HG03521 (cell line): ENCODE data around the gene TBX6.

Experiments used
- ATAC-seq: cut with Tn5 transposase; IDR thresholded peaks from one replicate; pipeline ENCODE4 v1.9.1; 2021; ENCODE audit warnings: mild to moderate bottlenecking, moderate library complexity; ENCODE audit not compliant: unreplicated experiment

TBX6 gene

DNA sequence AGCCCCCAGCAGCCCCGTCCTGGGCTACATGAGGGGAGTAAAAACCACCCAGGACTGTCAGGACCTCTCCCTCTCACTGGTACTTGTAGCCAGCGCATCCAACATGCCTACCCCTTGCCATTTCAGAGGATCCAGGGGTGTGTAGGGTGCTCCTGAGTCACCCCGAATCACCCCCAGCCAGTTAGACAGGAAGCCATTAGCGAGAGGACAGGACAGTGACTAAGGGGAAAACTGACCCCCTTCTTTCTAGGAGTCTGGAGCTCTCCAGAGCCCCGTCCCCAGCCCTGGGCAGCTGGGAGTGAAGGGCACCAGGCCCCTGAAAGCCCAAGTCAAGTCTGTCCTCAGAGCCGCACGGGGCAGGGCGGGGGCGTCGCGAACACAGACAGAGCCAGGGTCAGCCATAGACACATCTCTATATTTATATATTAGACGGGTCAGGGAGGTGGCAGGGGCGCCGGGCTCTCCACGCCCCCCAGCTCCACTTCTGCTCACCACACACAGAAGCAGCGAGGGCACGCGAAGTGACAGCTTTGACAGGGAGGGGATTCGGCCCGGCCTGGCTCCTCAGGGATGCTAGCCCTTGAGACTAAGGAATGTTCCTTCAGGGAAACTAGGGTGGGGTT, 22.1 kb upstream of the TBX6 start:
- ATAC-seq: no peak

DNA sequence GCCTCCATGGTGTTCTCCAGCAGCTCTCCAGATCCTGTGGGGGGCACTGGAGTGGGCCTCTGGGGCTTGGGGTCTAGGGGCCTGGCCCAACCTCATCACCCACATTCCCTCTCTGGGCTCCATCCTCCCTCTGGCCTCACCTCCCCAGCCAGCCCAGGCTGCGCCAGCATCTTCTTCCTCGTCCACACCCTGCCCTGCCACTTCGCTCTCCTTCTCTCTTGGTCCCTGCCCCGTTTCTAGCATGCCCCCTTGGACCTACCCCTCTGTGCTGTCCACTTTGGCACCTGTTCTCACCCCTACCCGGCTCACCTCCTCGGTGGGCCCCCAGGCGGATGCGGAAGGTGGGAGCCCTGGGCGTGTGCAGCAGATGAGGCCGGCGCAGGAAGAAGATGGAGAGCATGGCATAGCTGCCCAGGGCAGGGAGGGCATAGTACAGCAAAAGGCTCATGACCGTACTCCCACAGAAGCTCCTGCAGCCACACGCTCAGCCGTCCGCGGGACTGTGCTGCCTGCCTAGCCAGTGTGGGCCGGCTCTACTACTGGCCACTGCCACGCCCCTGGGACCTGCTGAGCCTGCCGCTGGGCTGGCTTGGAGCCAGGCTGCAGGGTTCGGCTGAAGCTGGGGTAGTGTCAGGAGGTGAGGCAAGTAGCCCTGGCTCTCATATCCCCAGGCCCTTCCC, 21.4 kb upstream of the TBX6 start, which contains the start of gene GDPD3:
GDPD3 (minus strand) TSS at position 507 of the 680 bp plus-strand sequence; CDS start at position 448, 59 bp downstream.
- no peak for ATAC-seq

DNA sequence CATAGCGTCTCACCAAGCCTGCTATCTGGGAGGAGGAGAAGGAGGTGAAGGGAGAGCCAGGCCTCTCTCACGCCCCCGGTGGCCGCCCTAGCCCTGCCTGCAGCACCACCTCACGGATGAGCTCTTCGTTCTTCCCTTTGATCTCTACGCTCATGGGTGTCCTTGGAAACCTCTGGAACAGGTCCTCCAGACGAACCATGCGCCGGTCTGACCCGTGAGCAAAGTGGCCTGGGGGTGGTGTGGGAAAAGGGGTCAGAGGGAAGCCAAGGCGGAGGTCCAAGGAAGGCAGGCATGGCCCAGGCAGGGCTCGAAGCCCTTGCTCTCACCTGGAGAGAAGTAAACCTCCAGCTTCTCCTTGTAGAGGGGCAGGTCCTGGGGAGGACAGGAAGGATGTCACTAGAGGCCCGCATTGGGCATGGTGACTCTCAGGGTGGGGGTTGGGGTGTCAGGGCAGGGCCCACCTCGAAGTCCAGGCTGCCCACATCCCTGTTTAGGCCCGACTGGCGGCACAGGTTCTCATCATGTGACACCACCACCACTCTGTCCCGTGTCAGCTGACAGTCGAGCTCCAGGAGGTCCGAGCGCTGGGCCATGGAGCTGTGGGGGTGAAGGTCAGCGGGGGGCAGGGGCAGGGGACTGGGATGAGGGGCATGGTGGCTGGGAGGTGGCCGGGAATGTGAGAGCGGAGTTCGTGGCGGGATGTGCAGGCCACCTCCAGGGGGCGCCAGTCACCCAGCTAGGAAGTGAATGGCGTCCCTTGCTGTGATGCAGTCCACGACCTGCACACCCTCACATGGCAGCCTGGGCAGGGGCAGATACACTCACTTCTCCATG, 20.7 kb upstream of the TBX6 start:
- no peak for ATAC-seq

DNA sequence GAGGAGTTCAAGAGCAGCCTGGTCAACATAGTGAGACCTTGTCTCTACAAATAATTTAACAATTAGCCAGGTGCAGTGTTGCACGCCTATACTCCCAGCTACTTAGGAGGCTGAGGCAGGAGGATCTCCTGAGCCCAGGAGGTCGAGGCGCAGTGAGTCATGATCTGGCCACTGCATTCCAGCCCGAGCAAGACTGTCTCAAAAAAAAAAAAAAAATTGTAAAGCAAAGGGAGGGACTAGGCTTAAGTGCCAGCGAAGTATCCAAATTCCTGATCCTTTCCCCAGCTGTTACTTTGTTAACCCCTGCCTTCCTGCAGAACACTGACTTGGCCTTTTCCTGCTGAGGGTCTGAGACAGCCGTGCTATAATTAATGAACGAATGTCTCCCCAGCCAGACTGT, 18.9 kb upstream of the TBX6 start:
- ATAC-seq: no peak

DNA sequence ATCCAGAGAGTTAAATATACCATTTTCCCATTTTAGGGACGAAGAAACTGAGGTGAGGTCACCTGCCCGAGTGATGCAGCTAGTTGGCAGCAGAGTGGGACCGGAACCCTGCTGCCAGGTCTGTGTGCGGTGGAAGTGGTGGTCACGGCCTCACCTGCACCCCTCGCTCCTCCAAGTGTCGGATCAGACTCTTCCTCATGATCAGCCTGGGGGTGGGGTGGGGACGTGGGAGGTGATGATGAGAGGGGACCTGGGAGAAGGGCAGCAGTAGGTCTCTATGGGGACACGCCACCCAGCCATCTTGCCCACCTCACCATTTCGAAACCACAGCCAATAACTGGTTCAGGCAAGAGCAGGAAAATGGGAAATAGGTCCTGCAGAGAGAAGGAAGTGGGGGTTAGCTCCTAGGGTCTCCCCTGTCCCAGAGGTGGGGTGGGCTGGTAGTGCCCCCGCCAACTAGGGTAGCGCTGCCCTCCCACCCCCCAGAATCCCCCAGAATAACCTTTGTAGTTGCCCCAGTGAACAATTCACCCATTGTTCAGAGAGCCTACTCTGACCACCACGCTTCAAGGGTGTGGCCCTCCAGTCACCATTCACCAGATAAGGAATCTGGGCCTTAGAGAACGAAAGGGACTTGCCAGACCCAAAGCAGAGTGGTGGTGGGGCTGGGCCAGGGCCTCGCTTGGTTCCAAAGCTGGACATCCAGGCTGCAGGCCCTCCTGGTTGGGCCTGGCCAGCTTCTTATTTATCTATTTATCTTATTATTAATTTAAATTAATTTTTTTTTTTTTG, 16.5 kb upstream of the TBX6 start:
- no peak for ATAC-seq

- ATAC-seq: no peak
These were observed 12.8 kb upstream of the TBX6 start for GRCh38 chr16:30104492-30104891.

DNA sequence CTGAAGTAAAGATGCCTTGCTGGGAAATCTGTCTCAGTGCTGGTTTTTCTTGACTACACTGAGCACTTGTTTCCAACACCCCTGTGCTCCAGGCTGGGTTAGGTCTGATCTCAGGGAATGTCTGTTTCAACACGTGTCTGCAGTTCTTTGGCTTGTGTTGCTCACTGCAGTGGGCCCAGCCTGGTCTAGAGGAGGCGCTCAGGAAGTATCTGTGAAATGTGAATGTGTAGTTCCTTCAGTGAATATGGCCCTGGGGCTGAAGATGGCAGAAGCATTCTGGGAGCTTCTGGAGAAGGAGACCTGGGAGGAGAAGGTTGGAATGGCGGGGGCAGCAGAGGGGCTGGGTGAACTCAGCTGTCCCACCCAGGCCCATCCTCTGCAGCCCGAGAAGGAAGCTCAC, 12.4 kb upstream of the TBX6 start:
- no peak for ATAC-seq

DNA sequence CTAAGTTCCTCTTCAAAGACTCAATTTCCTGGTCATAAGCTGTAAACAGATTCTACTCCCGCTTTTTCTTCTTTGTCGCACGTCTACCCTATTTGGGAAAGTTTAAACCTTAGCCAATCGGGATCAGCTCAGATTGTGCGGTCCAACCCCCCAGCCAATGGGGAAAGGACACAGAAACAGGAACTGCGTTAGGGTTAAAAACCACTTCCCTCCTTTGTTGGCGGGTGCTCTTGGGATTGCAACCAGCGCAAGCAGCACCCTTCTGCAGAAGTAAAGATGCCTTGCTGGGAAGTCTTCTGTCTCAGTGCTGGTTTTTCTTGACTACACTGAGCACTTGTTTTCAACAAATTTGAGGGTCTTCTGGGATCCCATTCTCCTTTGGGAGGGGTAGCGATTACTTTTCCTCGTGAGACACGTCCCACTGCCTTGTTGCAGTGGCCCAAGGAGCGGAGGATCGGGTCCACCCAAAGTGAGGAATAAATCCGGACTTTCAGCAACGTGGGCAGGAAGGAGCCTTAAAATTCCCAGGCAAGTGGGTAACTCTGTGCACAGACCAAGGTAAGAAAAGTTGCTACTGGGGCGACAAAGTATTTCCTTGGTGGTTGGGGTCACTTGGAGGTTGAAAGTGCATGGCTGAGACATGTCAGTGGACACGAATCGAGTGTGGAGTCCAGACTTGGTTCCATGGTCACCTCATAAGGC, 5.3 kb upstream of the TBX6 start:
- ATAC-seq: no peak

- peak; percentile 56 for ATAC-seq
These were observed 4.6 kb upstream of the TBX6 start, which contains the start of gene YPEL3 for GRCh38 chr16:30096105-30096861. Gene YPEL3, minus strand, starts transcription at chr16:30096213. Its CDS starts 731 bp downstream, at chr16:30095482.

- no peak for ATAC-seq
These were observed 3.7 kb upstream of the TBX6 start for GRCh38 chr16:30095166-30096078.

DNA sequence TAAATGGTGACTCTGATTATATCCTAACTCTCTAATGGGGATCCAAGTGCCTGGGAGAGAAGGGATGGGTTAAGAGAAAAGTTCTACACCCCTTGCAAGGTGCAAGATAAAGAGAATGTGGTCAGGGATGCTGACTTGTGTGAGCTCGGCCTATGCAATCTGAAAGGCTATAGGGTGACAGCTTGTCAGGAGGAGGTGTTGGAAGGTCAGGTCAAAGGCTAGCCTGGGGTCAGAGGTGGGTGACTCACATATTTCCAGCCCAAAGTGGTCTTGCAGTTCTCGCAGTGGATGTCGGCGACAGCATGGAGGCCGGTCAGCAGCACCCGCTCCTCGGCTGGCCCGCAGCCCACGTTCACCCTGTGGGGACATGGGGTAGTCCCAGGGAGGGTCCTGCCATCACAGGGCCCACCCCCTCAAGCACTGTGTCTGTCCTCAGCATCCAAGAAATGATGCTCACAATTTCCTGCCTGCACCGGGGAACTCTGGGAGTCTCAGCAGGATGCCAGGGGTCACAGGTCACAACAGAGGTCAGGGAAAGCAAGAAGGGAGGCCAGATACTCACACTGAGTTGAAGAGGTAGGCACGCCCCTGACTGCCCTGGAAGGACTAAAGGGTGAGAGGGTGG, 2.9 kb upstream of the TBX6 start:
- no peak for ATAC-seq

GRCh38 chr16:30092373-30093010, 768 bp upstream of the TBX6 start:
- ATAC-seq: peak; percentile 28

- no peak for ATAC-seq
These were observed 953 bp downstream of the TBX6 start for GRCh38 chr16:30090610-30091331.

DNA sequence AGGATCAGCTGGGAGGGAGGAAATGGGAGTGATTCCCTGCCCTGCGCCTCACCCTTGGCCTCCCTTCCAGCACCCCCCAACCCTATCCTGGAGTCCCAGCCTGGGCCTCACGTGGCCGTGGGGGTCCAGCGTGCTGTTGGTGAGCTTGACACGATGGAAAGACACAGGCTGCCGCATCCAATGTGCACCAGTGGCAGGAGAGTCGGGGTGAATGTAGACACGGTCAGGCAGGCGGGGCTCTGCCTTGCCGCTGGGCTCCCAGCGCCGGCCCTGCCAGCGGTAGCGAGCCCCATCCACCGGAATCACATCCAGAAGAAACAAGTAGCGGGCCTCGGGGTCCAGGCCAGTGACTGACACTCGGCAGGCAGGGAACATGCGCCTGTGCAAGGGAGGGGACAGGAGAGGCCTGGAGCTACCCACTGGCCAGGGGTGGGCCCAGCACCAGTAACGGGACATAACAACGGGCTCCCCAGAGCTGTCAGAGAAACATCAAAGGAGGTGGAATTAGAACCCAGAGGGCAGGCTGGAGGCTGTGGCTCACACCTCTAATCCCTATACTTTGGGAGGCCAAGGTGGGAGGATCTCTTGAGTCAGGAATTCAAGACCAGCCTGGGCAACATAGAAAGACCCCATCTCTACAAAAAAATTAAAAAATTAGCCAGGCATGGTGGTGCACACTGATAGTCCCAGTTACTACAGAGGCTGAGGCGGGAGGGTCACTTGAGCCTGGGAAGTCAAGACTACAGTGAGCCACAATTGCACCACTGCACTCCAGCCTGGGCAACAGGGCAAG, 2.7 kb downstream of the TBX6 start:
- ATAC-seq: no peak

DNA sequence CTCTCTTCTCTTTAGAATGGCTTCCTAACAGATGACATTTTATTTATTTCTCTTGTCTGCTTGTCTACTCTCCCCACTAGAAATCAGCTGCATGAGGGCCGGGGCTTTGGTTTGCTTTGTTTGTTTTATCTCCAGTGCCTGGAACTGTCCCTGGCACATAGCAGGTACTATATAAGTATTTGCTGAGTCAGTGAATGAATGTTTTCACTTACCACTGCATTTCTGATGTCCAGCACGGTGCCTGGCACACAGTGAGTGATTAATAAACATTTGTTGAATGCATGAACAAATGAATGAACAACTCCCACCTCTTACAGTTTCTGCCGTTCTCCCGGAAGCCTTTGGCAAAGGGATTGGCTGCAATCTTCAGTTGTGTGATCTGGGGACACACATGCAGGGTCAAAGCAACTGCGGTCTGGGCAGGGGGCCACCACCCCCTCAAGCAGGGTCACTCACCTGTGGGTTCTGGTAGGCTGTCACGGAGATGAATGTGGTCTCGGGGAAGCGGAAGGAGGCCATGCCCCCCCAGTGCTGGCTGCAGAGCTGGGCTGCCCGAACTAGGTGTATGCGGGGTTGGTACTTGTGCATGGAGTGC, 3.4 kb downstream of the TBX6 start:
- no peak for ATAC-seq
